Right lobe of liver (tissue), 6 donors: Measurements from ENCODE around the gene GLYATL3. TPM values are rescaled to one million over a fixed set of nuclear protein-coding genes. Genes with fewer than 3 reads are reported as not detected.

Source experiments
- ATAC-seq, 4 donors: fragments of 200-7000 bp; cut with Tn5 transposase; one replicate each; pipeline ENCODE4 v1.9.1; 2020; ENCODE audit warnings: mild to moderate bottlenecking in 4 of 4, moderate library complexity in 4 of 4
- DNase-seq, 3 donors: peaks; one replicate each; pipeline ENCODE4 v3.0.0-alpha.2; 2020
- H3K27ac ChIP-seq, 3 donors: fragments of 200-600 bp; one replicate each; pipeline ENCODE4 v1.8.0; 2022
- H3K27me3 ChIP-seq, 2 donors: fragments of 200-600 bp; one replicate each; pipeline ENCODE4 v1.8.0; 2022
- H3K36me3 ChIP-seq, 4 donors: fragments of 200-600 bp; sonication (generic) in 1 of 4; one replicate each; pipeline versions ENCODE4 v1.5.1 to v1.8.0; 2017 to 2022; ENCODE audit warnings: control low read depth in 1 of 4
- H3K4me1 ChIP-seq, 4 donors: fragments of 200-600 bp; sonication (generic) in 1 of 4; one replicate each; pipeline versions ENCODE4 v1.5.1 to v1.8.0; 2017 to 2022; ENCODE audit warnings: control low read depth in 1 of 4
- H3K4me3 ChIP-seq, 3 donors: fragments of 200-600 bp; one replicate each; pipeline ENCODE4 v1.8.0; 2022
- H3K9me3 ChIP-seq, 4 donors: fragments of 200-600 bp; sonication (generic) in 1 of 4; one replicate each; pipeline versions ENCODE4 v1.5.1 to v1.8.0; 2017 to 2022; ENCODE audit warnings: control low read depth in 1 of 4
- CTCF ChIP-seq, 4 donors: fragments of 200-600 bp in 3 of 4; fragments of 450-650 bp in 1 of 4; IDR thresholded peaks; one replicate each; pipeline versions ENCODE4 v1.5.1 to v1.8.0; 2016 to 2022; ENCODE audit warnings: antibody characterized with exemption in 4 of 4, mild to moderate bottlenecking in 2 of 4
- POLR2A ChIP-seq: fragments of 450-650 bp; IDR thresholded peaks from one replicate; pipeline ENCODE4 v1.6.1; 2017; ENCODE audit warnings: antibody characterized with exemption, mild to moderate bottlenecking
- WGBS: methylation state at CpG from one replicate; pipeline ENCODE4 v1.1.6; 2018; ENCODE audit warnings: low coverage, low lambda C conversion rate; ENCODE audit not compliant: insufficient coverage; ENCODE audit errors: missing lambda C conversion rate; 5-methylcytosine and 5-hydroxymethylcytosine counted together
- intact Hi-C, 2 donors: fragments of 100-400 bp; cut with DNase I; formaldehyde crosslinking; loops; one replicate each; pipeline versions ENCODE4 v1.11.2 to v1.14.1; 2022
- long read RNA-seq: library from polyadenylated mRNA; unstranded; transcript quantifications from one replicate; pipeline ENCODE4 v2.0.0, GENCODE V29; 2019
- total RNA-seq, 6 experiments: library from RNA; depleted of rRNA in 2 of 6; stranded (reverse); fragments of >200 nt in 2 of 6; fragmentation: NEBNext Ultra II Directional in 3 of 6; extraction: Animal tissue kit (Norgen Biotek cat#: 25700) in 3 of 6; gene quantifications; one replicate each; pipeline versions ENCODE4 v1.1.0 to v1.2.4, GENCODE V29; 2016 to 2023
- donor health status: DM: no; HTN: yes; CAD: no.
- donor health status: DM: no; HTN: no; CAD: no.
- donor health status: DM: no; HTN: no; CAD: no.
- donor health status: DM: no; HTN: yes; CAD: no.
- donor health status: DM: no; HTN: yes; CAD: no.

The GLYATL3 gene
- total RNA-seq, result under 1 TPM in 2 of 6 experiments, not detected in 4; 0.44 to 0.48 TPM
- long read RNA-seq, result 0 reads

- H3K4me1 ChIP-seq, result no peaks in the 10 kb centered on the region
- no peak for TF ChIP-seq CTCF (IDR thresholded peaks at IDR 0.05)
- TF ChIP-seq POLR2A, result no peak
- ATAC-seq, result no peak
- H3K36me3 ChIP-seq, result no peaks in the 10 kb centered on the region
- no peaks in the 10 kb centered on the region for H3K9me3 ChIP-seq
- DNase-seq, result no peak
- H3K27me3 ChIP-seq, result no peaks in the 10 kb centered on the region
- intact Hi-C loops, result no loop called here
- 70% methylated on average over 2 of the region's 2 CpGs for WGBS
- no peak within 1 kb of the TSS for H3K27ac ChIP-seq
- no peak within 1 kb of the TSS for H3K4me3 ChIP-seq
These were observed at the start of gene GLYATL3 for GRCh38 chr6:49499623-49500022. TSS of gene GLYATL3 (plus strand) at chr6:49499923. CDS start at chr6:49511991, 12,068 bp downstream.

- Histone ChIP-seq H3K4me1 (peaks cover 0 to 14% (median 0%) of the 10 kb centered on the region in 4 donors), H3K27ac (no peak overlapping the region), H3K36me3 (peaks cover 0 to 91% (median 23%) of the 10 kb centered on the region in 4 donors), H3K4me3 (no peak overlapping the region), H3K9me3 (no peaks in the 10 kb centered on the region), H3K27me3 (no peaks in the 10 kb centered on the region)
- intact Hi-C loops, result no loop called here
- peak; percentile 51 to 80 (median 78) for ATAC-seq
- TF ChIP-seq CTCF (IDR thresholded peaks at IDR 0.05) (peak in 3 of 4 donors; percentile 35 to 45 (median 40)), POLR2A (no peak)
- 69% methylated on average over 2 of the region's 2 CpGs for WGBS
- DNase-seq, result no peak
These were observed 46.5 kb upstream of the GLYATL3 start for GRCh38 chr6:49453221-49453620.

- peaks cover 0 to 20% (median 0%) of the 10 kb centered on the region in 4 donors for H3K4me1 ChIP-seq
- H3K27me3 ChIP-seq, result no peaks in the 10 kb centered on the region
- H3K27ac ChIP-seq, result no peak overlapping the region
- H3K4me3 ChIP-seq, result no peak overlapping the region
- 89% methylated on average over 3 of the region's 3 CpGs for WGBS
- ATAC-seq (no peak), DNase-seq (no peak)
- peaks cover 0 to 84% (median 15%) of the 10 kb centered on the region in 4 donors for H3K36me3 ChIP-seq
- intact Hi-C loops, result no loop called here
- no peak for TF ChIP-seq CTCF (IDR thresholded peaks at IDR 0.05)
- TF ChIP-seq POLR2A, result no peak
- no peaks in the 10 kb centered on the region for H3K9me3 ChIP-seq
These were observed 44.7 kb upstream of the GLYATL3 start for GRCh38 chr6:49454787-49455709.

- Histone ChIP-seq H3K9me3 (no peaks in the 10 kb centered on the region), H3K36me3 (peaks cover 0 to 57% (median 12%) of the 10 kb centered on the region in 4 donors), H3K4me3 (no peak overlapping the region), H3K27ac (no peak overlapping the region), H3K27me3 (no peaks in the 10 kb centered on the region), H3K4me1 (peaks cover 0 to 33% (median 0%) of the 10 kb centered on the region in 4 donors)
- TF ChIP-seq POLR2A (no peak), CTCF (IDR thresholded peaks at IDR 0.05) (no peak)
- no peak for DNase-seq
- no peak for ATAC-seq
- intact Hi-C loops, result no loop called here
- WGBS, result 64% methylated on average over 4 of the region's 4 CpGs
These were observed 42.0 kb upstream of the GLYATL3 start for GRCh38 chr6:49457771-49458170.
